Left forelimb (tissue), 1 donor: ENCODE data around the gene SHISA9.
"Not testable (repeated sequence)": the region's sequence is repeated elsewhere in the genome, so short reads cannot be mapped to it uniquely, and the experiment has no call there.

Experiments
- DNase-seq: peaks from one replicate; pipeline ENCODE4 v3.0.0-alpha.2; 2018; ENCODE audit warnings: low spot score

Gene SHISA9

GRCh38 chr16:12901597-12902461, at the start of gene SHISA9:
TSS of gene SHISA9 (plus strand) at chr16:12901598.
- no peak for DNase-seq

- no peak for DNase-seq
Observed at GRCh38 chr16:12853972-12854371, 47.4 kb upstream of the SHISA9 start.

- not testable (repeated sequence) for DNase-seq
Observed at GRCh38 chr16:12857435-12857834, 44.0 kb upstream of the SHISA9 start.

GRCh38 chr16:12862327-12862726, 39.1 kb upstream of the SHISA9 start:
- no peak for DNase-seq

- no peak for DNase-seq
Observed at GRCh38 chr16:12862941-12863340, 38.5 kb upstream of the SHISA9 start.

- DNase-seq = no peak
Observed at GRCh38 chr16:12866981-12867551, 34.3 kb upstream of the SHISA9 start.

- DNase-seq = no peak
Observed at GRCh38 chr16:12868169-12868568, 33.2 kb upstream of the SHISA9 start.

GRCh38 chr16:12868788-12869187, 32.6 kb upstream of the SHISA9 start:
- DNase-seq = no peak

GRCh38 chr16:12869698-12870427, 31.5 kb upstream of the SHISA9 start:
- DNase-seq = no peak

GRCh38 chr16:12871784-12872183, 29.6 kb upstream of the SHISA9 start:
- DNase-seq = no peak

GRCh38 chr16:12874186-12874585, 27.2 kb upstream of the SHISA9 start:
- no peak for DNase-seq

- DNase-seq = no peak
Observed at GRCh38 chr16:12876778-12877177, 24.6 kb upstream of the SHISA9 start.

GRCh38 chr16:12878973-12879372, 22.4 kb upstream of the SHISA9 start:
- DNase-seq = no peak

- no peak for DNase-seq
Observed at GRCh38 chr16:12879812-12880211, 21.6 kb upstream of the SHISA9 start.

- DNase-seq = no peak
Observed at GRCh38 chr16:12881182-12881581, 20.2 kb upstream of the SHISA9 start.

GRCh38 chr16:12881740-12882139, 19.7 kb upstream of the SHISA9 start:
- DNase-seq = no peak

- DNase-seq = no peak
Observed at GRCh38 chr16:12885742-12886141, 15.7 kb upstream of the SHISA9 start.

GRCh38 chr16:12891836-12892235, 9.6 kb upstream of the SHISA9 start:
- DNase-seq = no peak

GRCh38 chr16:12893050-12893750, 8.2 kb upstream of the SHISA9 start:
- DNase-seq = no peak

- DNase-seq = no peak
Observed at GRCh38 chr16:12896562-12896961, 4.8 kb upstream of the SHISA9 start.

- DNase-seq = no peak
Observed at GRCh38 chr16:12898551-12898950, 2.8 kb upstream of the SHISA9 start.

GRCh38 chr16:12899529-12900143, 1.8 kb upstream of the SHISA9 start:
- no peak for DNase-seq
